ENCODE results near the gene CHN2.

CHN2 gene

GRCh38 chr7:29394321-29394720, 199.7 kb downstream of the CHN2 start:
- Mint-ChIP-seq H3K27ac (no peak overlapping the region), H3K4me3 (no peak overlapping the region), H3K4me1 (ENCODE audit: low read depth) (peaks cover 2% of the 10 kb centered on the region), H3K9me3 (no peaks in the 10 kb centered on the region), H3K27me3 (ENCODE audit: low read depth) (peaks cover 7% of the 10 kb centered on the region), H3K36me3 (ENCODE audit: low read depth) (no peaks in the 10 kb centered on the region)
- DNase-seq (ENCODE audit: low spot score) = no peak

GRCh38 chr7:29396563-29396962, 202.0 kb downstream of the CHN2 start:
- Mint-ChIP-seq H3K27ac (no peak overlapping the region), H3K9me3 (no peaks in the 10 kb centered on the region), H3K4me3 (no peak overlapping the region), H3K36me3 (ENCODE audit: low read depth) (no peaks in the 10 kb centered on the region), H3K27me3 (ENCODE audit: low read depth) (peaks cover 3% of the 10 kb centered on the region), H3K4me1 (ENCODE audit: low read depth) (no peaks in the 10 kb centered on the region)
- DNase-seq (ENCODE audit: low spot score) = no peak

GRCh38 chr7:29397398-29397797, 202.8 kb downstream of the CHN2 start:
- H3K27me3 Mint-ChIP-seq (ENCODE audit: low read depth) = peaks cover 2% of the 10 kb centered on the region

GRCh38 chr7:29398011-29398410, 203.4 kb downstream of the CHN2 start:
- DNase-seq (ENCODE audit: low spot score) = no peak
- no peaks in the 10 kb centered on the region for H3K36me3 Mint-ChIP-seq (ENCODE audit: low read depth)
- no peaks in the 10 kb centered on the region for H3K9me3 Mint-ChIP-seq
- H3K4me3 Mint-ChIP-seq = no peak overlapping the region
- no peaks in the 10 kb centered on the region for H3K27me3 Mint-ChIP-seq (ENCODE audit: low read depth)
- no peak overlapping the region for H3K27ac Mint-ChIP-seq
- H3K4me1 Mint-ChIP-seq (ENCODE audit: low read depth) = no peaks in the 10 kb centered on the region

More at GRCh38 chr7:29397398-29397797, 202.8 kb downstream of the CHN2 start:
- Mint-ChIP-seq H3K4me3 (no peak overlapping the region), H3K4me1 (ENCODE audit: low read depth) (no peaks in the 10 kb centered on the region), H3K9me3 (no peaks in the 10 kb centered on the region), H3K27ac (no peak overlapping the region), H3K36me3 (ENCODE audit: low read depth) (no peaks in the 10 kb centered on the region)
- no peak for DNase-seq (ENCODE audit: low spot score)

- DNase-seq (ENCODE audit: low spot score) = no peak
- Mint-ChIP-seq H3K4me1 (ENCODE audit: low read depth) (no peaks in the 10 kb centered on the region), H3K27ac (no peak overlapping the region), H3K9me3 (no peaks in the 10 kb centered on the region), H3K36me3 (ENCODE audit: low read depth) (no peaks in the 10 kb centered on the region), H3K27me3 (ENCODE audit: low read depth) (no peaks in the 10 kb centered on the region), H3K4me3 (no peak overlapping the region)
These were observed 205.9 kb downstream of the CHN2 start for GRCh38 chr7:29400437-29400836.

GRCh38 chr7:29401769-29402168, 207.2 kb downstream of the CHN2 start:
- no peaks in the 10 kb centered on the region for H3K9me3 Mint-ChIP-seq

GRCh38 chr7:29405891-29406290, 211.3 kb downstream of the CHN2 start:
- DNase-seq (ENCODE audit: low spot score) = no peak
- Mint-ChIP-seq H3K27me3 (ENCODE audit: low read depth) (peaks cover 11% of the 10 kb centered on the region), H3K9me3 (no peaks in the 10 kb centered on the region), H3K4me3 (no peak overlapping the region), H3K27ac (no peak overlapping the region), H3K36me3 (ENCODE audit: low read depth) (no peaks in the 10 kb centered on the region), H3K4me1 (ENCODE audit: low read depth) (no peaks in the 10 kb centered on the region)

More at GRCh38 chr7:29401769-29402168, 207.2 kb downstream of the CHN2 start:
- no peak overlapping the region for H3K4me3 Mint-ChIP-seq
- no peaks in the 10 kb centered on the region for H3K36me3 Mint-ChIP-seq (ENCODE audit: low read depth)
- no peaks in the 10 kb centered on the region for H3K4me1 Mint-ChIP-seq (ENCODE audit: low read depth)
- no peaks in the 10 kb centered on the region for H3K27me3 Mint-ChIP-seq (ENCODE audit: low read depth)
- no peak overlapping the region for H3K27ac Mint-ChIP-seq
- no peak for DNase-seq (ENCODE audit: low spot score)

- H3K4me1 Mint-ChIP-seq (ENCODE audit: low read depth) = no peaks in the 10 kb centered on the region
- no peaks in the 10 kb centered on the region for H3K36me3 Mint-ChIP-seq (ENCODE audit: low read depth)
- H3K27me3 Mint-ChIP-seq (ENCODE audit: low read depth) = peaks cover 12% of the 10 kb centered on the region
- H3K4me3 Mint-ChIP-seq = no peak overlapping the region
- no peak for DNase-seq (ENCODE audit: low spot score)
- H3K27ac Mint-ChIP-seq = no peak overlapping the region
- H3K9me3 Mint-ChIP-seq = no peaks in the 10 kb centered on the region
These were observed 211.8 kb downstream of the CHN2 start for GRCh38 chr7:29406366-29406765.

- no peaks in the 10 kb centered on the region for H3K4me1 Mint-ChIP-seq (ENCODE audit: low read depth)
- peak; percentile 29 for DNase-seq (ENCODE audit: low spot score)
- H3K27me3 Mint-ChIP-seq (ENCODE audit: low read depth) = peaks cover 12% of the 10 kb centered on the region
- H3K9me3 Mint-ChIP-seq = no peaks in the 10 kb centered on the region
- H3K27ac Mint-ChIP-seq = no peak overlapping the region
- no peaks in the 10 kb centered on the region for H3K36me3 Mint-ChIP-seq (ENCODE audit: low read depth)
- no peak overlapping the region for H3K4me3 Mint-ChIP-seq
These were observed 214.3 kb downstream of the CHN2 start for GRCh38 chr7:29408841-29409243.

GRCh38 chr7:29410996-29411395, 216.4 kb downstream of the CHN2 start:
- Mint-ChIP-seq H3K27me3 (ENCODE audit: low read depth) (peaks cover 12% of the 10 kb centered on the region), H3K36me3 (ENCODE audit: low read depth) (no peaks in the 10 kb centered on the region), H3K9me3 (no peaks in the 10 kb centered on the region), H3K4me3 (no peak overlapping the region), H3K27ac (no peak overlapping the region), H3K4me1 (ENCODE audit: low read depth) (no peaks in the 10 kb centered on the region)
- no peak for DNase-seq (ENCODE audit: low spot score)

- H3K4me1 Mint-ChIP-seq (ENCODE audit: low read depth) = no peaks in the 10 kb centered on the region
- no peaks in the 10 kb centered on the region for H3K9me3 Mint-ChIP-seq
- no peak overlapping the region for H3K4me3 Mint-ChIP-seq
- no peak for DNase-seq (ENCODE audit: low spot score)
- no peak overlapping the region for H3K27ac Mint-ChIP-seq
- no peaks in the 10 kb centered on the region for H3K36me3 Mint-ChIP-seq (ENCODE audit: low read depth)
- H3K27me3 Mint-ChIP-seq (ENCODE audit: low read depth) = peaks cover 12% of the 10 kb centered on the region
These were observed 218.3 kb downstream of the CHN2 start for GRCh38 chr7:29412912-29413311.

- no peak overlapping the region for H3K27ac Mint-ChIP-seq
These were observed 219.1 kb downstream of the CHN2 start for GRCh38 chr7:29413626-29414136.

GRCh38 chr7:29414216-29414615, 219.6 kb downstream of the CHN2 start:
- Mint-ChIP-seq H3K9me3 (no peaks in the 10 kb centered on the region), H3K27me3 (ENCODE audit: low read depth) (peaks cover 9% of the 10 kb centered on the region), H3K27ac (no peak overlapping the region), H3K4me3 (no peak overlapping the region), H3K36me3 (ENCODE audit: low read depth) (no peaks in the 10 kb centered on the region), H3K4me1 (ENCODE audit: low read depth) (no peaks in the 10 kb centered on the region)
- no peak for DNase-seq (ENCODE audit: low spot score)

More at GRCh38 chr7:29413626-29414136, 219.1 kb downstream of the CHN2 start:
- no peak for DNase-seq (ENCODE audit: low spot score)
- H3K27me3 Mint-ChIP-seq (ENCODE audit: low read depth) = peaks cover 9% of the 10 kb centered on the region
- no peak overlapping the region for H3K4me3 Mint-ChIP-seq
- no peaks in the 10 kb centered on the region for H3K36me3 Mint-ChIP-seq (ENCODE audit: low read depth)
- no peaks in the 10 kb centered on the region for H3K4me1 Mint-ChIP-seq (ENCODE audit: low read depth)
- no peaks in the 10 kb centered on the region for H3K9me3 Mint-ChIP-seq

GRCh38 chr7:29415215-29415614, 220.6 kb downstream of the CHN2 start:
- Mint-ChIP-seq H3K4me3 (no peak overlapping the region), H3K27ac (no peak overlapping the region), H3K4me1 (ENCODE audit: low read depth) (no peaks in the 10 kb centered on the region), H3K36me3 (ENCODE audit: low read depth) (no peaks in the 10 kb centered on the region), H3K9me3 (no peaks in the 10 kb centered on the region), H3K27me3 (ENCODE audit: low read depth) (peaks cover 4% of the 10 kb centered on the region)
- no peak for DNase-seq (ENCODE audit: low spot score)

- Mint-ChIP-seq H3K36me3 (ENCODE audit: low read depth) (no peaks in the 10 kb centered on the region), H3K4me1 (ENCODE audit: low read depth) (no peaks in the 10 kb centered on the region), H3K27ac (no peak overlapping the region), H3K27me3 (ENCODE audit: low read depth) (no peaks in the 10 kb centered on the region), H3K4me3 (no peak overlapping the region), H3K9me3 (no peaks in the 10 kb centered on the region)
- DNase-seq (ENCODE audit: low spot score) = no peak
These were observed 221.8 kb downstream of the CHN2 start for GRCh38 chr7:29416276-29416937.

Data from T-helper 2 cell treated with Interferon-gamma antibody and Interleukin-4, amounts not matched to agents 5 μg/mL and 100 μg/mL, for 36 hours (primary cell).